Measurements from ENCODE around the gene YWHAQ.

Gene YWHAQ

DNA sequence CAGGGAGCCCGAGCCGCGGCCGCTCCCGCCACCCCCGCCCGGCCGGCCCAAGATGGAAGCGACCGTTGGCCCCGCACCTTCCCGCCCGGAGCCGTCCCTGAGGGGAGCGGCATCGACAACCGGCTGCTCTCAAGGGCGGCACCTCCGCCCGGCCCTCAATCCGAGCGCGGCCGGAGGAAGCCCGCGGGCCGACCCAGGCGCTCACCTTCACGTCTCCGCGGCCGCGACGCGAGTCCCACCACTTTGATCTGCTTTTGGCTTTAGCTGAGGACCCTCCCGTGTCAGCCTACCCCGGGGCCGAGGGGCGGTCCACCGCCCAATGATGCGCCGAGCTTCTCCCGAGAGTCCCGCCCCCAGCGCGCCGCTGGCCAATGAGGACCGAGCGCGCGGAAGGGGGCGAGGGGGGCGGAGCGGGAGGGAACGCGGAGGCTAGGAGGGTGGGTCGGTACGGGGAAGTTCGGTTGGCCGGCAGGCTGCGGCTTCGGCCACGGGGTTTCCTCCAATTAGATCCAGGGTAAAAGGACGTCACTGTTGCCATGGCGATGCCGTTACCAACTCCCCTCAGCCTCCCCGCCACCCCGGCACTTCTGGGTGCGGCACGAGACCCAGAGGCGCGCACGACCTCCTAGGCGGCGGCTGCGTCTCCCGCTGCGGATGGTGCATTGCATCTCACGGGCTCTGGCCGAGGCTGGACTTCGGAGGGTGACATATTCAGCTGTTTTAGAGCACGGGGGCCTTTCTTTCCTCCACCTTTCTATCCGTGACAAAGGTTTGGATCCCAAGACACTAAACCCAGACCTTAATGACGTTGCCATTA, at the start of gene YWHAQ:
Gene YWHAQ, minus strand, starts transcription at position 262 of the 817 bp plus-strand sequence. CDS start 545 bp downstream, outside the sequence.
- DNase-seq = peak; percentile 99

DNA sequence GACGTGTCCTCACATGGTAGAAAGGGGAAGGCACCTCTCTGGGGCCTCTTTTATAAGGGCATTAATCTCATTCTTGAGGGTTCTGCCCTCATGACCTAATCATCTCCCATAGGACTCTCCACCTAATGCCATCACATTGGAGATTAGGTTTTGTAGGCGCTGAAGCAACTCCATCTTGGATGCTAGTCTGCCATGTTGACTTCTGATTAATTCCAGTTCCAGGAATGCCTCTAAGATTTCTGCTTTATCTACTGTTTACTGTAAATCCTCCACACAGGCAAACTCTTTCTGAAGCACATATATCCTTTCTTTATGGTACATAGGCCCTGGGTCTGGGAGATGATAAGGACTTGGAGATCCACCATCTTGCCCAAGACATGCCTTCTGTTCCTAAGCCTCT, 49.3 kb upstream of the YWHAQ start:
- no peak for DNase-seq

DNA sequence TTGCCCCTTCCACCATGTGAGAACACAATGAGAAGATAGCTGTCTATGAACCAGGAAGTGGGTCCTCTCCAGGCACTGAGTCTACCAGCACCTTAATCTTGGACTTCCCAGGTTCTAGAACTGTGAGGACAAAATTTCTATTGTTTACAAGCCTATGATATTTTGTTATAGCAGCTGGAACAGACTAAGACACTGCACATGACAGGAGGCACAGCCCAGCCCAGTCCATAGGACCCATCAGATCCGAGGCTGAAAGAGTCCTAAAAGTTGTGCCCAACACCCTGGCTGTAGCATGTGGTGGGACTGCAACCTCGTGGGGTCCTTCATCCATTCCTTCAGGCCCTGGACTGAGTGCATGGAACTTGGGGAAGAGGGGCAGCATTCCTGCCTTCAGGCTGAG, 48.4 kb upstream of the YWHAQ start:
- no peak for DNase-seq

DNA sequence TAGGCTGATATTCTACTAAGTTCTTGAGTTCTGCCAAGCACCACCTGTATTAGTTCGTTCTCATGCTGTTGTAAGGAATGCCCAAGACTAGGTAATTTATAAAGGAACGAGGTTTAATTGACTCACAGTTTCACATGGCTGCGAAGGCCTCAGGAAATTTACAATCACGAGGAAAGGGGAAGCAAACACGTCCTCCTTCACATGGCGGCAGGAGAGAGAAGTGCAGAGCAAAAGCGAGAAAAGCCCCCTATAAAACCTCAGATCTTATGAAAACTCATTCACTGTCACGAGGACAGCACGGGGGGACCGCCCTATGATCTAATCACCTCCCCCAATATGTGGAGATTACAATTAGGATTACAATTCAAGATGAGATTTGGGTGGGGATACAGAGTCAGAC, 47.7 kb upstream of the YWHAQ start:
- no peak for DNase-seq

DNA sequence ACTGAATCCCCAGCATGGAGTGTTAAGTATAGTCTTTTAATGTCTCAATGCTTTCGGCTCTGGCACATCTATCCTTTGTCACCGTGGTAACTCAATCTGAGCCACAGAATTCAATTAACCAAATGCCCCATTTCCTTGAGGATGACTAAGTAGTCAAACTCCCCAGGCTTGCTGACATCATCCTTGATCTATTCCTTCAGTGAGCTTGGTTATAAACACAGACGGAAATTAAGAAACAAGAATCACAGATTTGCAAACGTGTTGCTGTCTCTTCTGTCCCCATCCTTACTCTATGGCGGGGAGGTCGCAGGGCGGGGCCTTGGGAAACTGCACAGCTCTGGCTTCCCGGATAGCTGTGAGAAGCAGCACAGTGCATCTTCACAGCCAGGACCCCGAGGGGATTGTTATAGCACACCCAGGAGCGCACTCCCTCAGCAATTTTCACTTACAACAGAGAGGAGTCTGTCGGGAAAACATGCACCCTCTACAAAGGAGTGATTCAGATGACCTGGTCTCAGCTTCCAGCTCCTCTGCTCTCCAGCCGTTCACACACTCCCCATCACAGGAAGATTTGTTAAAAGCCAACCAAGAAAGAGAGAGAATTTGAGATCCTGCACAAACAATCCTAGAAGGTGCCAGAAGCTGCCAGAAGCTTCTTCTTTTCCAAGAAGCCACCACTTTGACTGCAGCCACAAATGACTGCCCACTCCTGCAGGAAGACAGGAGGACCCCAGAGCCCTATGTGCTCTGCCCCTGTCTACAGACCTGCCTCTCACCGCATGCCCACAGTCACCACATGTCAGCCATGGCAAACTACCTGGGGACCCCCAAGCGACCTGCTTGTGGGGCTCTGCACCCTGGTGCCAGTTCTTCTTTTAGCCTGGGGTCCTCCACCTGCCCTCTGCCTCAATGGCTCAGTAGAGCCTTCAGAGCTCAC, 44.9 kb upstream of the YWHAQ start:
- DNase-seq = no peak

DNA sequence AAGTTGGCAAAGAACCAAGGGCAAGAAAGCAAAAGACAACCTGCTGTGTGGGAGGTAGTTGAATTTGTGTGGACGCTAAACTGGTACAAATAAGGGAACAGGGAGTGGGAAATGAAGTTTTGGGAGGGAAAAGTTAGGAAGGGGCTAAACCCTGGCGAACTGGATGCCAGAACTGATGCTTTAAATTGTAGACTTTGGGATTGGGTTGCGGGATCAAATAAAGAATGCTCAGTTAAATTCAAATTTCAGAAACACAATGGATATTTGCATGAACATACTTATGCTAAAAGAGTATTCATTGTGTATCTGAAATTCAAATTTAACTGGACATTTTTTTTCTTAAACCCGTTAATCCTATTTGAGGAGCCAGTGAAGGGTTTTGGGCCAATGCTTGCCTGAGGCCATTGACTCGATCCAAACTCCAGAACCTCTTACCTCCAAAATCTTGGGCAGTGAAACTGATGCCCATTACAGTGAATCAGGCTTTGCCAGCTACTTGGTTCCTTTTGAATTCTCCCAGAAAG, 44.2 kb upstream of the YWHAQ start:
- DNase-seq = no peak

DNA sequence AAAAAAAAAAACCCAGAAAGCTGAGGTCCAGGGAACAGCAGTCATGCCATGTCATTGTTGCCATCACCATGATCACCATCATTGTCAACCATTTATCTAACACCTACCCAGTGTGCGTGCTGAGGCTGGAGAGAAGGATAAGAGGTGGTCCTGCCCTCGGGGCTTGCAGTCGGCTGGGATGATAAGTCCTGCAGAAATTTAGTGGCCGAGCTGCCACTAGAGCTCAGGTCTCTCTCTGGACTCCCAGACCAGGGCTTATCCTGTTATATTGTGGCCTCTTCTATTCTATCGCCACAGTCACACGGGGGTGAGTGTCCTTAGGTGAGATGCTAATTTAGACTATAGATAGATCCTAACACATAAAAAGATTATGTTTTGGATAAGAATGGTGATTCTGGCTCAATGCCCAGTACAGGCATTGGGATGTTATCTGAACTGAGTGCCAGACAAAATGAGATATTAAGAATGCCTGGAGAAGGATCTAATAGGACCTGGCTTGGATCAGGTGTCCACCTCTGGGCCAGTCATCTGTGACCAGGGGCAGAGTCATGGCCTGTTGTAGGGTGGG, 43.2 kb upstream of the YWHAQ start:
- DNase-seq = no peak

DNA sequence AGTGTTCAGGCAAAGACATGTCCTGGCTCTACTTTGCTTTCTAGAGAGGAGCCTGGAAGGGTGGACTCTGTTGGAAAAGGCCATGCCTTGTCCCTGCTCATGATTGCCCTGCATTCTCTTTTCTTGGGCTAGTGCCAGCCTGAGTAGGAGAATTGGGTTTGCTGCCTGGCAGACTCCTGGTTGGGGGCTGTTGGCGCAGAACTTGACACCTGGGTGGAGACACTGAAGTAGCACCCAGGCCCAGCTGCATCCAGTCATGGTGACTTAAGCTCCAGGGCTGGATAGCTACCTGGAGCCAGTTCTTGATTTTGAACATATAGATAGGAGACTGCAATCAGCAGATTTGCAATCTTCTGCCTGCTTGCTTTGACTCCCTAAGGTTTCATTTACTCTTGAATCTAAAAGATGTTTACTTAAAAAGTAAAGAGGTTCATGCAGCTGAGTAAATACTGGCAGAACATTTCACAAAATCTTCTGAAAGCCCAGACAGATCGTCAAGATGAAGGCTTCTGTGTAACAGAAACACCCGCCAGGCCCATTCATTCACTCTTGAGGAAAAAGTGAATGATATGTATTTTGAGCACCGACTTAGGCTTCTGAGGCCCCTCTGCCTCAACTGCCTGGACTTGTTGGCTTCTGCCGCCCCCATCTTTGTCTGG, 38.0 kb upstream of the YWHAQ start:
- DNase-seq = no peak

DNA sequence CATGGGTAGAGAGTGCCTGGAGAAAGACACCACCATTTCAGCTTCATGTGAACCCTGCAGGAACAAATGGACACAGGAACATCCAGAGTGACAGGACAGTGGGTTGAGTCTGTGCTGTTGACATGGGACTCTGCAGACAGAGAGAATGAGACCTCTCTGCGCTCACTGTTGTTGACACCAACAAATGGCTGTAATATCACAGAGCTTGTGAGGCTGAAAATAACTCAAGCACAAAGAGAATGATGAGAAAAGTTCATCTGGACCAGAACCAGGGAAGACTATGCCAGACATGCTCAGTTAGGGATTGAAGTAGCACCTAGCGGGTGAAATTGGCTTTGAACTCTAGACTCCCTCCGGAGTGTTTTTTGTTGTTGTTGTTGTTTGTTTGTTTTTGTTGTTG, 37.0 kb upstream of the YWHAQ start:
- no peak for DNase-seq

DNA sequence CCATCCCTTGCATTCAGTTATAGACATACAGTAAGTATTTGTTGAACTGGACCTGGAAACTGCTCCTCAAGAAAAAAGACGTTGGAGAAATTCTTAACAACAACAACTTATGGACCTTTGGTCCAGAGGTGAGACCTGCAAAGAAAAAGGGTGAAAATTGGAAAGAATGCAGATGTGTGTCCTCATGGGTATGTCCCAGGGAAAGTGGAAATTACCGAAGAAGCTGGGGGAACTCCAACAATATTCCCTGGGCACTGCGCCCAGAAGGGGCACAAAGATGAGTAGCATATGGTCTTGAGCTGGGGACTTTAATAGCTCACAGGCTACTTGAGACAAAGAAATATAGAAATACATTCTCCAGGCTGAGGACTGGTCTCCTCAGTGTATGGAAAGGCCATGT, 35.5 kb upstream of the YWHAQ start:
- DNase-seq = no peak

DNA sequence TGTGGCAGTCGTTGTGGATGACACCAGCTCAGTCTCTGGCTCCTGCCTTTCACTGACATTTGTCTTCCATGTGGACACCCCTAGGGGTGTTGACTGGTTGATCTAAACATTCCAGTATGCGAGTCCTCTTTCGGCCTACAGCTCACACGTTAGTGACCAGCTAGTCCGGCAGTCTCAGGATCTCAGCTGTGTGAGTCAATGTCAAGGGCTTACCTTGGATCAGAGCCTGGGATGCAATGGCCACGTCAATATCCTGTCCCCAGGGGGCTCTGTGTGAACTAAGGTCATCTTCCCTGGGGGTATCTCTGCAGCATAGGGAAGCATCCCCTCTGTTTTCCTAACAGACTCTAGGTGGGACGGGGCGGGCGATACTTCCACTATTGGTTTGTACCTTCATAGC, 35.1 kb upstream of the YWHAQ start:
- no peak for DNase-seq

DNA sequence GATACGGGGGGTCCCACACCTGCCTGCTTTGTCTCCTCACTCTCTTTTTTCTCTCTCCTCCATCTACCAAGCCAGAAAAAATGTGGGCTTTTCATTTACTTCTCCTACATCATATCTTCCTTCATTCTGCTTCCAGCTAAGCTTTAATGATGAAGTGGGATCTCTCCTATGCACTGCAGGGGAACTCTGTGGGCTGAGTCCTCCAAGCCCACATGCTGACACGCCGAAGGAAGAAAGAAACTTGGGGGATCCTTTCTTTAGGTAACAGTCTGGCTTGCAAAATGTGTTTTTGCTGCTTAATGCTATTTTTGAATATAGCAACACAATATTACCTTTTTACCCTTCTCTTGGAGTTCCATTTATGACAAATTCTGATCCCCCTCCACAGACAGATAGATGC, 33.6 kb upstream of the YWHAQ start:
- DNase-seq = no peak

DNA sequence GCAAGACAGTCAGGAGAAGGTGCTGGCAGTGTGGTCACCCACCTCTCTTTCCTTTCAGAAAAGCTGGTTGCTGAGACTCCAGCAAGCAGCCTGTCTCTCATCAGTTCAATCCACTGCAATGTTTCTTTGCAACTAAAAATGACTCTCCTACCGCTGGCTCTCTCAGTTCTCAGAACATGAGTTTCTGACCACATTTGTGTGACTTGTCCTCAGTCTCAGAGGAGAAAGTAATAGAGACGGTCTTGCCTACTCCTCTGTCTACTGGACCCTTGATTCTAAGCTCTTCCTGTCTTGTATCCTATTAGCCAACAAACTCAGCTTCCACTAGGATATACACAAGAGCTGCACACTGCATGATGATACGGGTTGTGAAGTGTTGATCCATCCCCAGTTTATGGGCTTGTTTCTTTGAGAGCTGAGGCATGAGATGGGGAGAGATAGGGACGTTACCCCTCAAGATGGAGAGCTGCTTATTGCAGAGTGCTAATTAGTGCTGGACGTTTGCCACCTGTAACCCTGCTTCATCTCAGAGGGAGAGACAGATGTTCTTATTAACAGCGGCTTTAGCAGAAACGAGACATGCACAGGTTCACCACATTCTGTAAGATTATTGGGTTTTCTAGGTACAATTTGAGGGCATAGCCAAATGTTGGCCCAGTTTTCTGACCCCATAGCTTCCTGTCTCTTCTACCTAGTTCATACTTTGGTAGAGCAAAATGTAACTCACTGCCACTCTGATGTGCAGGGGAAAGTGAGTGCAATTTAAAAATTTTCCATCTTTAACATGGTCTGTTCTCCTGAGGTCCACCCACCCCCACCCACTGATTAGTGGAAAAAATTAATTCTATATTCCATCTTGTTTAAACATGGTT, 32.4 kb upstream of the YWHAQ start:
- DNase-seq = no peak

DNA sequence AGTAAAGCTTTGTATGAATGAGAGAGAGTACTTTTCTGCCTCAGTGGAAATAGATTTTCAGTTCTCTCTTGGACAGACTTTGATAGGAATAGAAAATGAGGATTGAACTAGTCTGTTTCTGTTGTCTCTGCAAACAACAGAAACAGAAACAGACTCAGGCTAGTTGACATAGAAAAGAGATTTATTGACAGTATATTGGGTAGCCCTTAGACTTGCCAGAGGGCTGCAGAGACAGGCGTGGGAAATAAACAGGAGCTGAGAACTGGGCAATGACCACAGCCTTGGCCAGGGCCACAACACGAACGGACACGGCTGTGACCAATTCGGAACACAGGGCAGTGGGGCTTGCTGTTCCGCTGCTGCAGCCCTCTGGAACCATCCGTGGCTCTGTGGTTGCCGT, 30.5 kb upstream of the YWHAQ start:
- no peak for DNase-seq

DNA sequence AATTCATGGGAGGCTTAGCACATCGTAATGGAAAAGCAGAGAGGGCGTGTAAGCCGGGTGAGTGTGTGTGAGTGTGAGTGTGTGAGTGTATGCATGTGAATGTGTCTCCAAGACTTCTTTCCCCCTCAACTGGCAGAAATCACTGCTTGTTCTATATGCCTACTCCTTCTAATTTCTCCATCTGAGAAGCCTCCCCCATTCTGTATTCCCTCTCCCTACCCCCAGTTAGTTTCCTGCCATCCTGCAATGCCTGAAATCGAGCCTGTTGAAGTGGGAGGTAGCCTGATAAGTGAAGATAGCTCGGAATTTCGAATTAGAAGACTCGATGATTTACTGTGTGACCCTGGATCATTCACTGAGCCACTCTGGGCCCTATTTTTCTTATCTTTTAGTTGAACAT, 30.0 kb upstream of the YWHAQ start:
- no peak for DNase-seq

DNA sequence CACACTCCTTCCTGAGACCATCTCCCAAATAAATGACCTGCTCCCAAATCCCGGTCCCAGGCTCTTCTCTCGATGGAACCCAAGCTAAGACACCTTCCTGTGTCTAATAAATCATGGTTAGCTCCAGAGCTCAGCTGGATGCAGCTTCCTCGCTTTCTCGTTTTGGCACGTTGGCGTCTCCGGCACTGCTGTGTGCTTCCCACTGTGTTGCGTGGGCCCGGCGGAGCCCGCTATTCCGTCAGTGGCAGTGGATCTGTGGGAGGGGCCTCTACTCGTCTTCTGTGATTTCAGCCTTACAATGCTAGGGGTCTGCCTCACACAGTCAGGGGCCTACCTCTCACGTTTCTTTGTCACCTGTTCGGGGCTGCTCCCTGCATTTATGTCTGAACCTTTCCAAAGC, 29.4 kb upstream of the YWHAQ start:
- no peak for DNase-seq

DNA sequence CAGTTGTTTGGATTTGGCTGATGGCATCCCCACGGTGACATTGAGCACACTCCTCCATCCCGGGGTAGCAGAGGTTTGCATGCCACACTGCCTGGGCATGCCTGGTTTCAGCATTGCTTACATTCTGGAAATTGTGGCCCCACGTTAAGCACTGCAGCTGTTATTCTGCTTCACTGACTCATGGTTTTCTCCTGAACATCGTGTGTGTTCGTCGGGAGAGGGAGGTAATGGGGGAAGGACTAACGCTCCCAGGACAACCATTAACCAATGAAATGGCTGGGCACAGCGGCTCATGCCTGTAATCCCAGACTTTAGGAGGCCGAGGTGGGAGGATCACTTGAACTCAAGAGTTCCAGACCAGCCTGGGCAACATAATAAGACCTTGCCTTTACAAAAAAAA, 28.2 kb upstream of the YWHAQ start:
- no peak for DNase-seq

DNA sequence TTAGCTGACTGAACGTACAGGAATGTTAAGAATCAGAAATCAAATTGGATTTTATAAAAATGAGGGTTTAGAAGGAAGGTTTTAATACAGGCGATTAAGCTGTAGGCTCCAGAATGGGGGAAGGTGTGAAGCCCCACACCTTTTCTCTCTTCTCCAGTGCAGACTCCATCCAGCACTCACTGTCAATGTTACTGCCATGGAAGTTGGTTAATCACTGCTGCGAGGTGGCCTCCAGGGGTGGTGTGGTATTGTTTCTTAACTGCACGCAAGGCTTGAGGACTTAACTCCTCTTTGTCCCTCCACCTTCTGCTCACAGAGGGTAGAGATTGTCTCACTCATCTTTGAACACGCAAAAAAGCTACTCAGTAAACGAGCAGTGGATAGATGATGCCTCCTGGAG, 26.9 kb upstream of the YWHAQ start:
- DNase-seq = no peak

DNA sequence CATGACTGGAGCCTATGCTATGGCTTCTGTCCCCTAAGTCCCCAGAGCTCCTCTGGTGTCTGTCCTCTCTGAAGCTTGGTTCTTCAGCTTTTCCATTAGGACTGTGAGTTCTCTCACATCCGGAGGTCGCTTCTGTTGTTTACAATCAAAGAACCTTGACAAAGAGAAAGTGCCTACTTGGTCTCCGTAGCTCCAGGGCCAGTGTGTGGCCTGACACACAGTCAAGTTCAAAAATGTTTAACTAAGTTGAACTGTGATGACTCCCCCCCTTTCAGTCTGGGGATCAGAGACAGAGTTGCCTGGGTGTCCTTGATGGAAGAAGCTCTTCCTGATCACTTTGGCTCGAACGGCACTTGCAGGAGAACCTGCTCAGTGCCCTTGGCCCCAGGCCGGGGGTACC, 26.3 kb upstream of the YWHAQ start:
- DNase-seq = no peak

DNA sequence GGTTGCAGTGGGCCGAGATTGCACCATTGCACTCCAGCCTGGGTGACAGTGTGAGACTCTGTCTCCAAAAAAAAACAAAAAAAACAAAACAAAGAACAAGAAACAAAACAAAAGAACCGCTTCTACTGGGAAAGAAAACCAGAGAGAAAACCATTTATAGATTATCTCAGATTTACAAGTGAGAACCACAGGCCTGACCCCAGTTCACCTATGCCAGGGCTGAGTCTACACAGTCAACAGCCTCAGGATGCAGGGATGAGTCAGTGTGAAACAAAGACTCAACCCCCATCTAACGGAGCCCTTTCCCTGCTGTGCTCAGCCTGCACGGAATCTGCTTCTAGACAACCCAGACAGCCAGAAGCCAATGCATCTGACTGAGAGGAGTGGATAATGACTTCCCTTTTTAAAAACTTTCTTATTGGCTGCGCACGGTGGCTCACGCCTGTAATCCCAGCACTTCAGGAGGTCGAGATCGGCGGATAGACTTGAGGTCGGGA, 25.5 kb upstream of the YWHAQ start:
- peak; percentile 84 for DNase-seq

DNA sequence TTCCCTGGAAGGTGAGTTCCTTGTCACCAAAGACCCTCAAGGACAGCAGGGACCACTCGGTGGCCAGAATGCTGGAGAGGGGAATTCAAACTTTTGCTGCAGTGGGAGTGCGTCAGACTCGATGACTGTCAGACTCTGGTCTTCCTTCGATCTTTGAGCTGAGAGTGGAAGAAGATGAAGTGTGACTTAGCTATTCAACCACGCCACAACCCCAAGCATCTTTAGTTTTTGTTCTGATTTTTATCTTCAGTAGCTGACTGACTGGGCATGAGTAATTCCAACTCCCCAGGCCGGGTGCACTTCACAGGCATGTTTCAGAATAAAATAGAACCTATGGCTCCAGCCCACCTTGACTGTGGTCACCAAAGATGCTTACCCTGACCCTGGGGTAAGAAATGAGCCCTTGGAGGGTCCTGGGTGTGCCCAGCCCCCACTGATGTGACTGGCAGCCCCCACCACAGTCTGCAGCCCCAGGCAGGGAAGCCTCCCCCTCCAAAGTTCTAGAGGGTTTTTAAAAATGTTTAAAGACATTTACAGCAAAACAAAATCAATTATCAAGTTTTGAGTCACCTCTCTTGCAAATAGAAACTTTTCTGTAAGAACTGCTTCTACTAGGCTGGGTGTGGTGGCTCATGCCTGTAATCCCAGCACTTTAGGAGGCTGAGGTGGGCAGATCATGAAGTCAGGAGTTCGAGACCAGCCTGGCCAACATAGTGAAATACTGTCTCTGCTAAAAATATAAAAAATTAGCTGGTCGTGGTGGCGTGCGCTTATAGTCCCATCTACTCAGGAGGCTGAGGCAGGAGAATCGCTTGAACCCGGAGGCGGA, 24.9 kb upstream of the YWHAQ start:
- DNase-seq = peak; percentile 62
